COLO668 (cell line): Measurements from ENCODE around the gene ZNF658.
"Not testable (repeated sequence)": the region's sequence is repeated elsewhere in the genome, so short reads cannot be mapped to it uniquely, and the experiment has no call there.

Source experiments
- DNase-seq: peaks from one replicate; lab custom pipeline; 2025; ENCODE audit not compliant: unreplicated experiment; lab: John Stamatoyannopoulos, UW

The ZNF658 gene

GRCh38 chr9:66900490-66901131, at the start of gene ZNF658:
TSS of gene ZNF658 (plus strand) at chr9:66900725. CDS start at chr9:66903562, 2,837 bp downstream.
- not testable (repeated sequence) for DNase-seq

- DNase-seq: not testable (repeated sequence)
Measured at GRCh38 chr9:66861732-66862131, 38.8 kb upstream of the ZNF658 start.

GRCh38 chr9:66868660-66869059, 31.9 kb upstream of the ZNF658 start:
- not testable (repeated sequence) for DNase-seq

- DNase-seq: not testable (repeated sequence)
Measured at GRCh38 chr9:66880605-66881004, 19.9 kb upstream of the ZNF658 start.

- DNase-seq: not testable (repeated sequence)
Measured at GRCh38 chr9:66881847-66882246, 18.7 kb upstream of the ZNF658 start.

GRCh38 chr9:66890334-66890733, 10.2 kb upstream of the ZNF658 start:
- not testable (repeated sequence) for DNase-seq

GRCh38 chr9:66901141-66901540, 616 bp downstream of the ZNF658 start:
- not testable (repeated sequence) for DNase-seq

GRCh38 chr9:66909560-66909959, 9.0 kb downstream of the ZNF658 start:
- not testable (repeated sequence) for DNase-seq

GRCh38 chr9:66920072-66920471, 19.5 kb downstream of the ZNF658 start:
- not testable (repeated sequence) for DNase-seq

GRCh38 chr9:66936194-66936870, 35.8 kb downstream of the ZNF658 start:
- not testable (repeated sequence) for DNase-seq

- DNase-seq: not testable (repeated sequence)
Measured at GRCh38 chr9:66937662-66938061, 37.1 kb downstream of the ZNF658 start.

GRCh38 chr9:66938322-66938721, 37.8 kb downstream of the ZNF658 start:
- DNase-seq: not testable (repeated sequence)

GRCh38 chr9:66939878-66940830, 39.6 kb downstream of the ZNF658 start:
- DNase-seq: not testable (repeated sequence)

GRCh38 chr9:66942400-66943155, 42.1 kb downstream of the ZNF658 start:
- DNase-seq: not testable (repeated sequence)

- DNase-seq: not testable (repeated sequence)
Measured at GRCh38 chr9:66952576-66952975, 52.1 kb downstream of the ZNF658 start.
